ENCODE results near the gene ZNF536. TPM values are rescaled to one million over a fixed set of nuclear protein-coding genes. Genes with fewer than 3 reads are reported as not detected.
"Not testable (repeated sequence)": the region's sequence is repeated elsewhere in the genome, so short reads cannot be mapped to it uniquely, and the experiment has no call there.

Gene ZNF536
- total RNA-seq, 1 donor from 2014 or later, result not detected

- no peak for DNase-seq (ENCODE audit: low spot score)
Observed at GRCh38 chr19:30408734-30409301, 36.6 kb downstream of the ZNF536 start.

GRCh38 chr19:30411714-30412113, 39.5 kb downstream of the ZNF536 start:
- DNase-seq (ENCODE audit: low spot score), result no peak

- DNase-seq (ENCODE audit: low spot score), result no peak
Observed at GRCh38 chr19:30416375-30416774, 44.2 kb downstream of the ZNF536 start.

- DNase-seq (ENCODE audit: low spot score), result not testable (repeated sequence)
Observed at GRCh38 chr19:30417166-30417565, 45.0 kb downstream of the ZNF536 start.

- DNase-seq (ENCODE audit: low spot score), result no peak
Observed at GRCh38 chr19:30419568-30420180, 47.5 kb downstream of the ZNF536 start.

- DNase-seq (ENCODE audit: low spot score), result no peak
Observed at GRCh38 chr19:30420316-30420715, 48.1 kb downstream of the ZNF536 start.

- DNase-seq (ENCODE audit: low spot score), result no peak
Observed at GRCh38 chr19:30420881-30421280, 48.7 kb downstream of the ZNF536 start.

- no peak for DNase-seq (ENCODE audit: low spot score)
Observed at GRCh38 chr19:30421571-30421970, 49.4 kb downstream of the ZNF536 start.

GRCh38 chr19:30423481-30423880, 51.3 kb downstream of the ZNF536 start:
- no peak for DNase-seq (ENCODE audit: low spot score)

- no peak for DNase-seq (ENCODE audit: low spot score)
Observed at GRCh38 chr19:30425885-30426838, 54.0 kb downstream of the ZNF536 start.

GRCh38 chr19:30426864-30427263, 54.7 kb downstream of the ZNF536 start:
- no peak for DNase-seq (ENCODE audit: low spot score)

- DNase-seq (ENCODE audit: low spot score), result no peak
Observed at GRCh38 chr19:30428092-30428680, 56.0 kb downstream of the ZNF536 start.

GRCh38 chr19:30428844-30429243, 56.7 kb downstream of the ZNF536 start:
- DNase-seq (ENCODE audit: low spot score), result no peak

- no peak for DNase-seq (ENCODE audit: low spot score)
Observed at GRCh38 chr19:30430206-30430734, 58.1 kb downstream of the ZNF536 start.

- no peak for DNase-seq (ENCODE audit: low spot score)
Observed at GRCh38 chr19:30431591-30431990, 59.4 kb downstream of the ZNF536 start.

- DNase-seq (ENCODE audit: low spot score), result no peak
Observed at GRCh38 chr19:30434797-30435594, 62.8 kb downstream of the ZNF536 start.

- DNase-seq (ENCODE audit: low spot score), result no peak
Observed at GRCh38 chr19:30437869-30438268, 65.7 kb downstream of the ZNF536 start.

- no peak for DNase-seq (ENCODE audit: low spot score)
Observed at GRCh38 chr19:30439310-30439709, 67.1 kb downstream of the ZNF536 start.

GRCh38 chr19:30441011-30441410, 68.8 kb downstream of the ZNF536 start:
- no peak for DNase-seq (ENCODE audit: low spot score)

- no peak for DNase-seq (ENCODE audit: low spot score)
Observed at GRCh38 chr19:30442674-30443073, 70.5 kb downstream of the ZNF536 start.
